Measurements from ENCODE around the gene SHROOM3. TPM values are rescaled to one million over a fixed set of nuclear protein-coding genes. Genes with fewer than 3 reads are reported as not detected.

SHROOM3 gene
- total and polyA plus RNA-seq, 2 of the 13 experiments (the other 11 are each of a cell fraction or from before 2014, with no cell fraction given), result 0.01 TPM; not detected in 1

DNA sequence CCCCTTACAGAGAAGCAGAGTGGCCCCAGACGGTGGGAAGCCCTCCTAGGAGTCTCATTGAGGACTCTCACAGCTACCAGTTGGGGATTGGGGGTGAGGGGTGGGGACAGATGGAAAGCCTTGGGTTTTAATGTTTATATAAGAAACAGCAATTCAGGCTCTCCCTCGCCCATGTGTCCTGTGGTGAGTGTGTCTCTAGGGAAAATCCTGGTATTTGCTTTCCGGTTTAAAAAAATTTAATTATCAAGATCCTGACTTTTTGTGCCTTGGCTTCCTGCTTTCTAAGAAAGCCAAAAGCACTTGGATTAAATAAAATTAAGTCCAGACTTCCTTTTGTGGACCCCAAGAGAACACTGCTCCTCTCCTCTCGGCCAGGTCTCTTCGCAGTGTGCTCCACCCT lies 369.1 kb downstream of the SHROOM3 start (continued):
- TF ChIP-seq, protein P1, sequence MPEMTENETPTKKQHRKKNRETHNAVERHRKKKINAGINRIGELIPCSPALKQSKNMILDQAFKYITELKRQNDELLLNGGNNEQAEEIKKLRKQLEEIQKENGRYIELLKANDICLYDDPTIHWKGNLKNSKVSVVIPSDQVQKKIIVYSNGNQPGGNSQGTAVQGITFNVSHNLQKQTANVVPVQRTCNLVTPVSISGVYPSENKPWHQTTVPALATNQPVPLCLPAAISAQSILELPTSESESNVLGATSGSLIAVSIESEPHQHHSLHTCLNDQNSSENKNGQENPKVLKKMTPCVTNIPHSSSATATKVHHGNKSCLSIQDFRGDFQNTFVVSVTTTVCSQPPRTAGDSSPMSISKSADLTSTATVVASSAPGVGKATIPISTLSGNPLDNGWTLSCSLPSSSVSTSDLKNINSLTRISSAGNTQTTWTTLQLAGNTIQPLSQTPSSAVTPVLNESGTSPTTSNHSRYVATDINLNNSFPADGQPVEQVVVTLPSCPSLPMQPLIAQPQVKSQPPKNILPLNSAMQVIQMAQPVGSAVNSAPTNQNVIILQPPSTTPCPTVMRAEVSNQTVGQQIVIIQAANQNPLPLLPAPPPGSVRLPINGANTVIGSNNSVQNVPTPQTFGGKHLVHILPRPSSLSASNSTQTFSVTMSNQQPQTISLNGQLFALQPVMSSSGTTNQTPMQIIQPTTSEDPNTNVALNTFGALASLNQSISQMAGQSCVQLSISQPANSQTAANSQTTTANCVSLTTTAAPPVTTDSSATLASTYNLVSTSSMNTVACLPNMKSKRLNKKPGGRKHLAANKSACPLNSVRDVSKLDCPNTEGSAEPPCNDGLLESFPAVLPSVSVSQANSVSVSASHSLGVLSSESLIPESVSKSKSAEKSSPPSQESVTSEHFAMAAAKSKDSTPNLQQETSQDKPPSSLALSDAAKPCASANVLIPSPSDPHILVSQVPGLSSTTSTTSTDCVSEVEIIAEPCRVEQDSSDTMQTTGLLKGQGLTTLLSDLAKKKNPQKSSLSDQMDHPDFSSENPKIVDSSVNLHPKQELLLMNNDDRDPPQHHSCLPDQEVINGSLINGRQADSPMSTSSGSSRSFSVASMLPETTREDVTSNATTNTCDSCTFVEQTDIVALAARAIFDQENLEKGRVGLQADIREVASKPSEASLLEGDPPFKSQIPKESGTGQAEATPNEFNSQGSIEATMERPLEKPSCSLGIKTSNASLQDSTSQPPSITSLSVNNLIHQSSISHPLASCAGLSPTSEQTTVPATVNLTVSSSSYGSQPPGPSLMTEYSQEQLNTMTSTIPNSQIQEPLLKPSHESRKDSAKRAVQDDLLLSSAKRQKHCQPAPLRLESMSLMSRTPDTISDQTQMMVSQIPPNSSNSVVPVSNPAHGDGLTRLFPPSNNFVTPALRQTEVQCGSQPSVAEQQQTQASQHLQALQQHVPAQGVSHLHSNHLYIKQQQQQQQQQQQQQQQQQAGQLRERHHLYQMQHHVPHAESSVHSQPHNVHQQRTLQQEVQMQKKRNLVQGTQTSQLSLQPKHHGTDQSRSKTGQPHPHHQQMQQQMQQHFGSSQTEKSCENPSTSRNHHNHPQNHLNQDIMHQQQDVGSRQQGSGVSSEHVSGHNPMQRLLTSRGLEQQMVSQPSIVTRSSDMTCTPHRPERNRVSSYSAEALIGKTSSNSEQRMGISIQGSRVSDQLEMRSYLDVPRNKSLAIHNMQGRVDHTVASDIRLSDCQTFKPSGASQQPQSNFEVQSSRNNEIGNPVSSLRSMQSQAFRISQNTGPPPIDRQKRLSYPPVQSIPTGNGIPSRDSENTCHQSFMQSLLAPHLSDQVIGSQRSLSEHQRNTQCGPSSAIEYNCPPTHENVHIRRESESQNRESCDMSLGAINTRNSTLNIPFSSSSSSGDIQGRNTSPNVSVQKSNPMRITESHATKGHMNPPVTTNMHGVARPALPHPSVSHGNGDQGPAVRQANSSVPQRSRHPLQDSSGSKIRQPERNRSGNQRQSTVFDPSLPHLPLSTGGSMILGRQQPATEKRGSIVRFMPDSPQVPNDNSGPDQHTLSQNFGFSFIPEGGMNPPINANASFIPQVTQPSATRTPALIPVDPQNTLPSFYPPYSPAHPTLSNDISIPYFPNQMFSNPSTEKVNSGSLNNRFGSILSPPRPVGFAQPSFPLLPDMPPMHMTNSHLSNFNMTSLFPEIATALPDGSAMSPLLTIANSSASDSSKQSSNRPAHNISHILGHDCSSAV (CRISPR knock-in tag; IDR thresholded peaks at IDR 0.05; ENCODE audit: borderline replicate concordance), result no peak
- no peak for TF ChIP-seq ZNF629 (CRISPR knock-in tag; conservative IDR thresholded peaks at IDR 0.05)
- TF ChIP-seq, protein P2, sequence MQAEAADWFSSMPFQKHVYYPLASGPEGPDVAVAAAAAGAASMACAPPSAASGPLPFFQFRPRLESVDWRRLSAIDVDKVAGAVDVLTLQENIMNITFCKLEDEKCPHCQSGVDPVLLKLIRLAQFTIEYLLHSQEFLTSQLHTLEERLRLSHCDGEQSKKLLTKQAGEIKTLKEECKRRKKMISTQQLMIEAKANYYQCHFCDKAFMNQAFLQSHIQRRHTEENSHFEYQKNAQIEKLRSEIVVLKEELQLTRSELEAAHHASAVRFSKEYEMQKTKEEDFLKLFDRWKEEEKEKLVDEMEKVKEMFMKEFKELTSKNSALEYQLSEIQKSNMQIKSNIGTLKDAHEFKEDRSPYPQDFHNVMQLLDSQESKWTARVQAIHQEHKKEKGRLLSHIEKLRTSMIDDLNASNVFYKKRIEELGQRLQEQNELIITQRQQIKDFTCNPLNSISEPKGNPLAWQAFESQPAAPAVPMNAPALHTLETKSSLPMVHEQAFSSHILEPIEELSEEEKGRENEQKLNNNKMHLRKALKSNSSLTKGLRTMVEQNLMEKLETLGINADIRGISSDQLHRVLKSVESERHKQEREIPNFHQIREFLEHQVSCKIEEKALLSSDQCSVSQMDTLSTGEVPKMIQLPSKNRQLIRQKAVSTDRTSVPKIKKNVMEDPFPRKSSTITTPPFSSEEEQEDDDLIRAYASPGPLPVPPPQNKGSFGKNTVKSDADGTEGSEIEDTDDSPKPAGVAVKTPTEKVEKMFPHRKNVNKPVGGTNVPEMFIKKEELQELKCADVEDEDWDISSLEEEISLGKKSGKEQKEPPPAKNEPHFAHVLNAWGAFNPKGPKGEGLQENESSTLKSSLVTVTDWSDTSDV (CRISPR knock-in tag; IDR thresholded peaks at IDR 0.05), result no peak
- no peak for TF ChIP-seq RELA (CRISPR knock-in tag; IDR thresholded peaks at IDR 0.05)
- TF ChIP-seq, protein P3, sequence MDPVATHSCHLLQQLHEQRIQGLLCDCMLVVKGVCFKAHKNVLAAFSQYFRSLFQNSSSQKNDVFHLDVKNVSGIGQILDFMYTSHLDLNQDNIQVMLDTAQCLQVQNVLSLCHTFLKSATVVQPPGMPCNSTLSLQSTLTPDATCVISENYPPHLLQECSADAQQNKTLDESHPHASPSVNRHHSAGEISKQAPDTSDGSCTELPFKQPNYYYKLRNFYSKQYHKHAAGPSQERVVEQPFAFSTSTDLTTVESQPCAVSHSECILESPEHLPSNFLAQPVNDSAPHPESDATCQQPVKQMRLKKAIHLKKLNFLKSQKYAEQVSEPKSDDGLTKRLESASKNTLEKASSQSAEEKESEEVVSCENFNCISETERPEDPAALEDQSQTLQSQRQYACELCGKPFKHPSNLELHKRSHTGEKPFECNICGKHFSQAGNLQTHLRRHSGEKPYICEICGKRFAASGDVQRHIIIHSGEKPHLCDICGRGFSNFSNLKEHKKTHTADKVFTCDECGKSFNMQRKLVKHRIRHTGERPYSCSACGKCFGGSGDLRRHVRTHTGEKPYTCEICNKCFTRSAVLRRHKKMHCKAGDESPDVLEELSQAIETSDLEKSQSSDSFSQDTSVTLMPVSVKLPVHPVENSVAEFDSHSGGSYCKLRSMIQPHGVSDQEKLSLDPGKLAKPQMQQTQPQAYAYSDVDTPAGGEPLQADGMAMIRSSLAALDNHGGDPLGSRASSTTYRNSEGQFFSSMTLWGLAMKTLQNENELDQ (CRISPR knock-in tag; IDR thresholded peaks at IDR 0.05; ENCODE audit: borderline replicate concordance), result no peak
- TF ChIP-seq ZSCAN29 (CRISPR knock-in tag; conservative IDR thresholded peaks at IDR 0.05), result no peak
- TF ChIP-seq, protein P4, sequence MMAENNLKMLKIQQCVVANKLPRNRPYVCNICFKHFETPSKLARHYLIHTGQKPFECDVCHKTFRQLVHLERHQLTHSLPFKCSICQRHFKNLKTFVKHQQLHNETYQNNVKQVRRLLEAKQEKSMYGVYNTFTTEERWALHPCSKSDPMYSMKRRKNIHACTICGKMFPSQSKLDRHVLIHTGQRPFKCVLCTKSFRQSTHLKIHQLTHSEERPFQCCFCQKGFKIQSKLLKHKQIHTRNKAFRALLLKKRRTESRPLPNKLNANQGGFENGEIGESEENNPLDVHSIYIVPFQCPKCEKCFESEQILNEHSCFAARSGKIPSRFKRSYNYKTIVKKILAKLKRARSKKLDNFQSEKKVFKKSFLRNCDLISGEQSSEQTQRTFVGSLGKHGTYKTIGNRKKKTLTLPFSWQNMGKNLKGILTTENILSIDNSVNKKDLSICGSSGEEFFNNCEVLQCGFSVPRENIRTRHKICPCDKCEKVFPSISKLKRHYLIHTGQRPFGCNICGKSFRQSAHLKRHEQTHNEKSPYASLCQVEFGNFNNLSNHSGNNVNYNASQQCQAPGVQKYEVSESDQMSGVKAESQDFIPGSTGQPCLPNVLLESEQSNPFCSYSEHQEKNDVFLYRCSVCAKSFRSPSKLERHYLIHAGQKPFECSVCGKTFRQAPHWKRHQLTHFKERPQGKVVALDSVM (CRISPR knock-in tag; IDR thresholded peaks at IDR 0.05), result no peak
- no peak for TF ChIP-seq ZNF619 (CRISPR knock-in tag; IDR thresholded peaks at IDR 0.05)
- no peak for TF ChIP-seq GLI4 (CRISPR knock-in tag; IDR thresholded peaks at IDR 0.05; ENCODE audit: borderline replicate concordance)
- TF ChIP-seq, protein P5, sequence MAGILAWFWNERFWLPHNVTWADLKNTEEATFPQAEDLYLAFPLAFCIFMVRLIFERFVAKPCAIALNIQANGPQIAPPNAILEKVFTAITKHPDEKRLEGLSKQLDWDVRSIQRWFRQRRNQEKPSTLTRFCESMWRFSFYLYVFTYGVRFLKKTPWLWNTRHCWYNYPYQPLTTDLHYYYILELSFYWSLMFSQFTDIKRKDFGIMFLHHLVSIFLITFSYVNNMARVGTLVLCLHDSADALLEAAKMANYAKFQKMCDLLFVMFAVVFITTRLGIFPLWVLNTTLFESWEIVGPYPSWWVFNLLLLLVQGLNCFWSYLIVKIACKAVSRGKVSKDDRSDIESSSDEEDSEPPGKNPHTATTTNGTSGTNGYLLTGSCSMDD (CRISPR knock-in tag; IDR thresholded peaks at IDR 0.05), result no peak

Measured in HepG2 (cell line).